AG04449 (cell line): ENCODE measurements around the gene LVRN.

Source experiments
- CTCF ChIA-PET: fragments of 350-600 bp; formaldehyde crosslinking; extraction: SDS; loops from one replicate; lab custom pipeline; 2021; ENCODE audit warnings: antibody characterized with exemption; lab: Yijun Ruan, JAX
- POLR2A ChIA-PET: fragments of 400-600, 350-600 bp; formaldehyde crosslinking; extraction: SDS; loops from one replicate; lab custom pipeline; 2020; ENCODE audit warnings: antibody characterized with exemption, inconsistent platforms; lab: Yijun Ruan, JAX
- DNase-seq: peaks from one replicate; pipeline ENCODE4 v3.0.0-alpha.2; 2010; ENCODE audit warnings: low read depth, low spot score
- H3K4me3 ChIP-seq: 2 replicates; pipeline ENCODE4 v1.5.1; 2011; ENCODE audit warnings: low read depth, mild to moderate bottlenecking, control low read depth, low read length
- TF ChIP-seq, protein P1 (sequence below): IDR thresholded peaks from one replicate; pipeline ENCODE4 v1.5.1; 2011; ENCODE audit warnings: mild to moderate bottlenecking, moderate library complexity, low read length, control low read depth, inconsistent platforms; ENCODE audit not compliant: insufficient read depth; ENCODE audit errors: missing control alignments

LVRN gene

DNA sequence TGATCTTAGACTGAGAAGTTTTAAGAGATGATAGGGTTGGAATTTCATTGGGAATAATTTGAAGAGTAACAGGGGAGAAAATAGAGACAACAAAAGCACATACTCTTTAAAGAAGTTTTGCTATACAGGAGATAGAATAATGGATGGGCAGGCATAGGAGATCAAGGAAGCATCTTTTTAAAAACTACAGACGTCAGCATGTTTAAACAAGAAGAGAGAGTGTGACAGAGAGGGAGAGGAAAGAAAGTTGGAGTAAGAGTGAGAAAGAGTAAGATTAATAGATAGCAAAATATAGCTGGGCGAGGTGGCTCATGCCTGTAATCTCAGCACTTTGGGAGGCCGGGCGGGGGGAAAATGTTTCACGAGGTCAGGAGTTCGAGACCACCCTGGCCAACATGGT, 5.3 kb upstream of the LVRN start:
- POLR2A ChIA-PET: no interaction called here
- CTCF ChIA-PET: no interaction called here
- TF ChIP-seq, protein P1, sequence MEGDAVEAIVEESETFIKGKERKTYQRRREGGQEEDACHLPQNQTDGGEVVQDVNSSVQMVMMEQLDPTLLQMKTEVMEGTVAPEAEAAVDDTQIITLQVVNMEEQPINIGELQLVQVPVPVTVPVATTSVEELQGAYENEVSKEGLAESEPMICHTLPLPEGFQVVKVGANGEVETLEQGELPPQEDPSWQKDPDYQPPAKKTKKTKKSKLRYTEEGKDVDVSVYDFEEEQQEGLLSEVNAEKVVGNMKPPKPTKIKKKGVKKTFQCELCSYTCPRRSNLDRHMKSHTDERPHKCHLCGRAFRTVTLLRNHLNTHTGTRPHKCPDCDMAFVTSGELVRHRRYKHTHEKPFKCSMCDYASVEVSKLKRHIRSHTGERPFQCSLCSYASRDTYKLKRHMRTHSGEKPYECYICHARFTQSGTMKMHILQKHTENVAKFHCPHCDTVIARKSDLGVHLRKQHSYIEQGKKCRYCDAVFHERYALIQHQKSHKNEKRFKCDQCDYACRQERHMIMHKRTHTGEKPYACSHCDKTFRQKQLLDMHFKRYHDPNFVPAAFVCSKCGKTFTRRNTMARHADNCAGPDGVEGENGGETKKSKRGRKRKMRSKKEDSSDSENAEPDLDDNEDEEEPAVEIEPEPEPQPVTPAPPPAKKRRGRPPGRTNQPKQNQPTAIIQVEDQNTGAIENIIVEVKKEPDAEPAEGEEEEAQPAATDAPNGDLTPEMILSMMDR: no peak
- H3K4me3 ChIP-seq: no peak overlapping the region
- no peak for DNase-seq

DNA sequence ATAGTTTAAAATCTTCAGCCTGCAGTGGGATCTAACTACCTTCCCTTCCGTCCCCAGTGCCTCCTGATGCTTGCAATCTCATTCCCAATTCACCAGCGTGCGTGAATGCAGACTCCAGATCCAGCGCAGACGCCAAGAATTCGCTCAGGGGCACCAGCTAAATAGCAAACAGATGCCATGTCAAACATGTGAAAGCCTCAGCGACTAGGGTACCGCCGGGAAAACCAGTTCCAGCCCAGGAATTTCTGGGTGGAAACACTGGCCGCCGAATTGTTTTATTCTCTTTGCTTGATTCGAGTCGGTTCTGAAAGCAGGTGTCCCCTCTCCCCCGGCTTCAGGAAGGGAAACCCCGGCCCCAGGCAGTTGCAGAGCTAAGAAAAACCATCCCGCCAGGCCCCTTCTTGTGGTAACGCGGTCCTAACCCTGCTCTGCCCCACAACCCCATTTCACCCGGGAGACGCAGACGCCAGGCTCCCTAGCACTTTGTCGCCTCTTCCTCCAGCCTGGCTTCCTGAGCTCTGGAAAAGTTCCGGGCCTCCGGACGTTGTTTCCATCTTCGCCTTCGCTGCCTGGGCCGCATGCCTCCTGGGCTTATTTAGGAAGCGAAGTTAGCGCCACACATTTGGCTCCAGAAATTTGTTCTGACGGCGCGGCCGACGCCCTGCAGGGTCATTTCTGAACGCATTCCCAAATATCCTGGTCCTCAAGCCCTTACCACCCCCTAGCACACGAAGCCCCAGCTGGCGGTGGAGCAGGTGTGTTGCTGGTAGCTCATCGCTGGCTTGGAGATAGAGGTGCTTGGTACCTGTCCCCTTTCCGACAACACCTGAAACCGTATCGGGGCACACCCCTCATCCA, 665 bp upstream of the LVRN start:
- no peak for DNase-seq
- POLR2A ChIA-PET: interaction anchor here (0.6 to 0.8 kb wide), 2 partner anchors 21 to 36 kb away, joined by 3 read pairs; no protein-coding TSS in a partner anchor
- H3K4me3 ChIP-seq: peak overlapping the region; percentile 40
- CTCF ChIA-PET: interaction anchor here (1.0 to 3.4 kb wide), 6 partner anchors 10 to 326 kb away, joined by 3 to 11 read pairs (median 4); no protein-coding TSS in a partner anchor
- TF ChIP-seq, protein P1: no peak

DNA sequence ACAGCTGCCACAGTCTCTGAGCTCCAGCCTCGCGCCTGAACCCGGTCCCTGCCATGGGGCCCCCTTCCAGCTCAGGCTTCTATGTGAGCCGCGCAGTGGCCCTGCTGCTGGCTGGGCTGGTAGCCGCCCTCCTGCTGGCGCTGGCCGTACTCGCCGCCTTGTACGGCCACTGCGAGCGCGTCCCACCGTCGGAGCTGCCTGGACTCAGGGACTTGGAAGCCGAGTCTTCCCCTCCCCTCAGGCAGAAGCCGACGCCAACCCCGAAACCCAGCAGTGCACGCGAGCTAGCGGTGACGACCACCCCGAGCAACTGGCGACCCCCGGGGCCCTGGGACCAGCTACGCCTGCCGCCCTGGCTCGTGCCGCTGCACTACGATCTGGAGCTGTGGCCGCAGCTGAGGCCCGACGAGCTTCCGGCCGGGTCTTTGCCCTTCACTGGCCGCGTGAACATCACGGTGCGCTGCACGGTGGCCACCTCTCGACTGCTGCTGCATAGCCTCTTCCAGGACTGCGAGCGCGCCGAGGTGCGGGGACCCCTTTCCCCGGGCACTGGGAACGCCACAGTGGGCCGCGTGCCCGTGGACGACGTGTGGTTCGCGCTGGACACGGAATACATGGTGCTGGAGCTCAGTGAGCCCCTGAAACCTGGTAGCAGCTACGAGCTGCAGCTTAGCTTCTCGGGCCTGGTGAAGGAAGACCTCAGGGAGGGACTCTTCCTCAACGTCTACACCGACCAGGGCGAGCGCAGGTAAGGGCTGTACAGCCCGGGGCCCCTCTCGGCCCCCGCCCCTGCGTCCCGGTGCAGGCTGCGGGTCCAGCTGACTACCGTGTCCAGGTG, 509 bp downstream of the LVRN start:
- no peak for DNase-seq
- CTCF ChIA-PET: interaction anchor here (1.0 to 3.4 kb wide), 5 partner anchors 9 to 123 kb away, joined by 3 to 11 read pairs (median 4); no protein-coding TSS in a partner anchor
- TF ChIP-seq, protein P1: no peak
- POLR2A ChIA-PET: interaction anchor here (0.7 kb wide), 1 partner anchor 63 kb away, joined by 3 read pairs; no protein-coding TSS in a partner anchor
- H3K4me3 ChIP-seq: peak overlapping the region; percentile 44

DNA sequence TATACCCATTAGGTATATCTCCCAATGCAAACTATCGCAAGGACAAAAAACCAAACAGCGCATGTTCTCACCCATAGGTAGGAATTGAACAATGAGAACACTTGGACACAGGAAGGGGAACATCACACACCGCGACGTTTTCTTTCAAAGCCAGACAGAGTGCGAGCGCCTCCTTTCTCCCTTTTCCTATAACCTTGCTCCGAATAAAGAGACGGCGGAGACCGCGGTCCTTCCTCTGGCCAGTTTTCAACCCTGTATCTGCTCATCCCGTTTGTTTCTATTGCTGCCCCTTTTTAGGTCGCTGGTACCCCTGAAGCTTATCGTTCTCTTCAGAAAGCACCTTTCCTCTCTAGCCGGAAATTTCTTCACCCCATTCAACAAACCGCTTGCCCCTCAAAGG, 1.3 kb downstream of the LVRN start:
- DNase-seq: no peak
- ChIA-PET POLR2A (no interaction called here), CTCF (interaction anchor here (1.0 to 1.4 kb wide), 2 partner anchors 20 to 29 kb away, joined by 3 to 4 read pairs; no protein-coding TSS in a partner anchor)
- no peak overlapping the region for H3K4me3 ChIP-seq
- TF ChIP-seq, protein P1: no peak

DNA sequence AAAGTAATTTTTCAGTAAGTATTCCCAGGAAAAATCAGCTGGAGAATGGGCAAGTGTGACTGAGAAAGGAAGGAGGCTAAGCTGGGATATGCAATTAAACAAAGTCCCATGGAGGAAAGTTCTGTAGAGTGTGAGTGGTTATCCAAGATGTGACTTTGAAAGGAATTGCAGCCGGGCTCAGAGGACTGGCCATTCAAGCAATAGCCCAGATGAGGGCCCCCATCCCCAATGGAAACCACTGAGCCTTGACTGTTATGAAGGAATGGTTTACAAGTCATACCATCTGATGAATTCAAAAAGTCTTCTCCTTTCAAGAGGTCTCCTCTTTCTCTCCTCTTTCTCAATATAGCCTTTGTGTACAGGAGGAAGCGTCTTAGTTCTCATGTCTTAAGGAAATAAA, 6.5 kb downstream of the LVRN start:
- ChIA-PET CTCF (interaction anchor here (1.2 kb wide), 1 partner anchor 20 kb away, joined by 3 read pairs; no protein-coding TSS in a partner anchor), POLR2A (no interaction called here)
- TF ChIP-seq, protein P1: no peak
- no peak for DNase-seq
- no peak overlapping the region for H3K4me3 ChIP-seq
